GM19043 (cell line): Measurements from ENCODE around the gene CEP112.

Experiments
- ATAC-seq: cut with Tn5 transposase; IDR thresholded peaks from one replicate; pipeline ENCODE4 v1.9.1; 2021; ENCODE audit warnings: low read depth; ENCODE audit not compliant: unreplicated experiment

CEP112 gene

DNA sequence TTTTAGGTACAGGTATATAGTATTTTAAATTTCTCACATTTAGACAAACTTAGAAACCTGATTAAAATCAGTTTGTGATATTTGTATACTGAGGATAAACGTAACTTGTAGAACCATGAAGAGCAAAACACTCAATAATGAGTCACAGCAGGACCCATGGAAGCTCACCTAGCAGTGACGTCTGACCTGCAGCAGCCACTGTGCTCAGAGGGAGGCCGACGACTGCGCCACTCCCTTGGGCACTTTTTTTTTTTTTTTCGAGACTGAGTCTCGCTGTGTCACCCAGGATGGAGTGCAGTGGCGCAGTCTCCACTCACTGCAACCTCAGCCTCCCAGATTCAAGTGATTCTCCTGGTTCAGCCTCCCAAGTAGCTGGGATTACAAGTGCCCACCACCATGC lies 524.3 kb downstream of the CEP112 start:
- no peak for ATAC-seq

DNA sequence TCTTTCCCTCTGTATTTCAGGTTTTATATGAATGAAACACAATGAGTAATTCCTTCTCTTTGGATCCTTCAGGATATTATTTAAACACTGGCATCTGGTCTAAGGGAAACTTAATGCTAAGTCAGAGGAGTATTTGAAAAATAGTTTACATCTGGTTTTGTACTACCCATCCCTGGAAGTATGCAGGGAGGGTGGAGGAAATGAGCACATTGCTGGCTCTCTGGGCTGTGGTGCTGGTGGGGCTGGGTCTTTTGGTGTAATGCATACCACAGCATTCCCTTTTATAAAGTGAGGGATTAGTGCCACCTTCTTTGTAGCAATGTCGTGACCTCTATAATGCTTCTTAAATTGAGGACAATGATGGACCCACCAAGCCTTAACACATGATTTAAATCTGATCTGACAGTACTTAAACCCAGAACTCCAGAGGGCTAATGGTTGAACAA lies 525.0 kb downstream of the CEP112 start:
- ATAC-seq: no peak

DNA sequence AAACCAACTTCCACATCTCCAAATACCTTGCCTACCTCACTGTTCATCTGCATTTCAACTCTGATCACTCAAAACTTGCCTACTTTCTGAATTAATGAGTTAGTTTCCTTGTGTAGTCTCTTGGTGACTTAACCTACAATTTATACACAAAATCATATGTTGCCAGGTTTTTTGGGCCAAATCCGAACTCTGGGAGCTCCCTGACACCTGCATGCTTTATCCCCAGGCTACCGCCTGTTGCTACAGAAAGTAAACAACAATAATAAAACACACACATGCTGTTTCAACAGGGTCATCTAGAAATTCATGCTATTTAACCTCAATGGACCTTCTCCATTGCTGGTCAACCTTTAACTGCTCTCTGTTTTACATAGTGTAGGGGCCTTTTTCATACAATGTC lies 526.0 kb downstream of the CEP112 start:
- no peak for ATAC-seq

DNA sequence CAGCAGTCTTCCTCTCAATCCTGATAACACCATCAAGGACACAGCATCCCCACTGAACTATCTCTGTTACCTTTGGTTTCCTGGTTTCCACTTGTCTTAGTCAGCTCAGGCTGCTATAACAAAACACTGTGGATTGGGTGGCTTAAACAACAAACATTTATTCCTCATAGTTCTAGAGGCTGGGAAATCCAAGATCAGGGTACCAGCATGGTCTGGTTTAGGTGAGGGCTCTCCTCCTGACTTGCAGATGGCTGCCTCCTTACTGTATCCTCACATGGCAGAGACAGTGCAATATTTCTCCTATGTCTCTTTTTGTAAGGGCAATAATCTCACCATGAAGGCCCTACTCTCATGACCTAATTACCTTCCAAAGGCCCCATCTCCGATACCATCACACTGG lies 527.2 kb downstream of the CEP112 start:
- no peak for ATAC-seq

DNA sequence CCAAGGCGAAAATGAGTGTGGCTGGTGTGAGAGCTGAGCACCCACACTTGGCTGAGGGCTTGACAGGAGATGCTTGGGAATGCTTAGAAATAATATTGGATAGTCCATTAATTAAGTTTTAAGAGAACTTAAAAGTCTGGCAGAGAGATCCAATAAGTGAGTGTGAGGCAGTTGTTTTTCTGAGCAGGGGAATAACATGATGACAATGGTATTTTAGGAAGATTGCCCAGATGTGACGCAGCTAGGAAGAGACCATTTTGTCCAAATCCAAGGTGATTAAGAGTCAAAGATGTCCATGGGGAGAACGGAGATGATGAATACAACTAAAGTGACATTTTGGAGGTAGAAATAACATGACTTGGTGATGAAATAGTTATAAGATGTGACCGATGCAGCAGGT lies 527.7 kb downstream of the CEP112 start:
- no peak for ATAC-seq

DNA sequence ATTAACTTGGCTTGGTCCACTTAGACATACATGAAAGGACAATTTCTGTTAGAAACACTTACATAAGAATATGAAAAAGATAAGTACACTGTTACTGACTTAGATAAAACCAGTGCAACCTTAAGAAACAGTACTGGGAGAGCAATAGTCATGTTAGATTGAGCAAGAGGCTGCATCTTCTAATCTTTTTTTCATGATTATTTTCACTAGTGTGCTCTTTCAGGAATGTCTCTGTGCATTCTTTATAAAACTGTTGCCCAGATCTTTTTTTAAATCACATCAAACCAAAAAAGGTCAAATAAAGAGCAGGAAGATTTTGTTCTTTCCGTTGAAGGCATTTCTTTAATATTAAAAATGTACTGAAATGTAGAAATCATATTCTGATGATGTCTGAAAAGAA lies 529.7 kb downstream of the CEP112 start:
- ATAC-seq: no peak

DNA sequence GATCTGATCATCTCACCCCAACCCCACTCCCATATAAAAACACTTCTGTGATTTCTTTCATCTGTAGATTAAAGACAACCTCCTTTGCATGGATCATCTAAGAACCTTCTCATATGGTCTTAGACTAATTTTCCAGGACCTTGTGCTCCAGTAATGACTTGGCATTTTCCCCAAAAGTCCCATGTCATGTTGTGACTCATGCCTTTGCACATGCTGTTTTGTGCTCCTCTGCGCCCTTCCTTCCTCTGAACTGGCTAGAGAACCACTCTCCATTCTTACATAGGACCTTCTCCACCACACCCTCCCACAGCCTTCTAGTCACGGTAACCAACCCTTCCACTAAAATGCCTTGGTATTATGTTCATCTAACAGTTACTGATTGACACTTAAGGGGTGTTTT lies 531.0 kb downstream of the CEP112 start:
- ATAC-seq: no peak

DNA sequence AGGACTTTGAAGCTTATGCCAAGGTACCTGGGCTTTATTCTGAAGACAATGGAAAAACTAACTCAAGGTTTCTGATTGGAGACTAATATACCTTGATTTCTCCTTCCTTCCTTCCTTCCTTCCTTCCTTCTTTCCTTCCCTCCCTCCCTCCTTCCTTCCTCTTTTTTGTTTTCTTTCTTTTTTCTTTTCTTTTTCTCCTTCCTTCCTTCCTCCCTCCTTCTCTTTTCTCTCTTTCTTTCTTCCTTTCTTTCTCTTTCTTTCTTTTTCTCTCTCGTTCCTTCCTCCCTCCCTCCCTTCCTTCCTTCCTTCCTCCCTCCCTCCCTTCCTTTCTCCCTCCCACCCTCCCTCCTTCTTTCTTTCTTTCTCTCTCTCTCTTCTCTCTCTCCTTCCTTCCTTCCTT lies 531.9 kb downstream of the CEP112 start:
- no peak for ATAC-seq

DNA sequence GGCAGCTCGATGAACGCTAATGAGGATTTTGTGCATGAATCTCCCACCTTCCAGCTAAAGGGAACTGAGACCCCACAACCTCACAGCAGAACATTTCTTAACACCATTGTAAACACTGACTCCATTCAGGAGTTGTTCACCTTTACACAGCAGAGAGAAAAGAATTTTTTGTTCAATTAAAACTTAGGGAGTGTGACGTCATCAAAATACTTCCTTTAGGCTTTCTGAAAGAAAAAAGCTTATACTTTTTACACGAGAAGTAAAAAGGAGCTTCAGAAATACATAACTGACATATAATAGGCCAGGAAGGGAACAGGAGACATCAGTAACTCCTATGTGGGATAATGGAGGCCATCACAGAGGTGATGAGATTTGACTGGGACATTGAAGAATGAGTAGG lies 532.4 kb downstream of the CEP112 start:
- no peak for ATAC-seq

DNA sequence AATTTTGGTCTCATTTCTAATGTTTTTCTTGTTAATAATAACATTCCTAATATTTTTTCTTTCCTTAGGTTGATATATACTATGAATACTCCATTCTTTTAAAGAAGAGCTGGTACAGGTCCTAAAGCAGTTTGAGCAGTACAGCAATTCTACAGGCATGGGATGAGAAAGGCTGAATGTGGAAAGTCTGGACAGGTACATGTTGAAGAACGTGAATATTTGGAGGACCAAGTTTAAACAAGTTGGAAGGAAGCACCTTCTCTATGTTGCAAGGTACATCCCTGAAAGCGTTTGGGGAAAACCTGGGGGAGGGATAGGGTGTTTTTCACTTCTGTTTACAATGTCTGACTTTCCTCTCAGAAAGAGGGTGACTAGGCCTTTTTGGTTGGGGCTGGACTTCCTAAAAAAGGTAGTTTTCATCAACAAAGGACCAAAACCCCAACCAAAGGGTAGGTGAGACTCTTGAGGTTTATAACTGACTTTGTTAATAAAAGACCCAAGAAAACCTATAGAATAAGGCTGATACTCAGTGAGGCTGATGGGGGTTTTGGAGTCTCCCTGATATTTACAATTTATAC lies 534.6 kb downstream of the CEP112 start:
- ATAC-seq: no peak

DNA sequence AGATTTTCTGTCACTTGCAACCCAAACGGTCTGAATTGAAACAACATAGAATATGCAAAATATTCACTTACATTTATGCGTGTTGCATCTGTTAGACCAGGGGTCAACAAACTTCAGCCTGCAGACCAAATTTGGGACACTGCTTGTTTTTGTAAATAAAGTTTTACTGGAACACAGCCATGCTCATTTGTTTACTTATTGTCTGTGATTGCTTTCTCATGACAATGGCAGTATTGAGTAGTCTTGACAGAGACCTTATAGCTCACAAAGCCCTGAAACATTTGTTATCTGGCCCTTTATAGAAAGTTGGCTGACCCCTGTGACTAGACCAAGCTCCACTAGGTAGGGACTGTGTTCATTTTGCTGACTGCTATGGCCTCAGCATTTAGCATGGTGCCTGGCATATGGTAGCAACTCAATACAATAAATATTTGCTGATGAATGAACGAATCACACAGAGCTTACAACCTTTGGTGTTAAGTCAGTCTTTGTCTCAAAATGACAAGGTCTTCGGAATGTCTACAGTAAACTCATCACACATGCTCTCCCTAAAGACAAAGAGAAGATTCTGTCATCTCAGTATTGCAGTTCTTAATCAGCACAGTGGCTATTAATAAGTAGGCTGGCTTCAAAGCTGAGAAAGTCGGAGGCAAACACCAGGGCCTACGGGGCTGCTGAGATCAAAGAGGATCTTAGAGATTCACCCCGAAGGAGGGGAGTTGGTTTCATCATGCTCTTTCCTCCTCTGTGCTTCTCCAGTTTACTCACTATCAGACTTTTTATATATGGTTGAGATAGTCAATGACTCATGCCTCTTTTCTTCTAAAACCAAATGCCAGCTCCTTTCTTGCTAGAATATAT lies 535.3 kb downstream of the CEP112 start:
- ATAC-seq: no peak

DNA sequence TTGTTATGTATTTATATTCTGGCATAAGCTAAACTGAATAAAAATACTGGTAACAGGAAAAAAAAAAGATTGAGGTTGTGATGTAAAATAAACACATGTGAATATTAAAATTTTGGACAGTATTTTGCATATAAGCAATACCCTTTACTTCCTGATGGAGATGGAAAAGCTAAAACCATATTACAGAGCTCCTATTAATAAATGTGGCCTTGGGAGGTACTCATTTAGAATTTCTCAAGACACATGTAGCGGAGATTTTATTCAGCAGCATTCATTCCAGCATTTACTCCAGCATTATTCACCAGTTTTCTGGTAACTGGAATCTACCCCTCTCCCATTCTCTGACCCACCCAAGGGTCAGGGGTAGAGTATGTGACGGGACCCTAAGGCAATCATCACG lies 536.2 kb downstream of the CEP112 start:
- no peak for ATAC-seq

DNA sequence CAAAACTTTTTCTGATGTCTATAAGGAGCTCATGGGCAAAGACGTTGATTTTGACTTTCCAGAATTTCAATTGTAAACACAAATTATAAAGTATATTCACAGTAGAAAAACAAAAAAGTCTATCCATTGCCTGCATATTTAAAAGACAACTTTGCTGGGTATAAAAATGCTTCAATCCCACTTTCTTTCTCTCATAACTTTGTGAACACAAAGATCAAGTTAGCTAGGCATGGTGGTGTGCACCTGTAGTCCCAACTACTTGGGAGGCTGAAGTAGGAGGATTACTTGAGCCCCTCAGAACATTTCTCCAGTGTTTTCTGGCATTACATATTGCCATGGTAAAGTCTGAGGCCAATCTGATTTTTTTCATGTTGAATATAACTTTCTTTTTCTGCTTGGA lies 547.4 kb downstream of the CEP112 start:
- ATAC-seq: no peak

DNA sequence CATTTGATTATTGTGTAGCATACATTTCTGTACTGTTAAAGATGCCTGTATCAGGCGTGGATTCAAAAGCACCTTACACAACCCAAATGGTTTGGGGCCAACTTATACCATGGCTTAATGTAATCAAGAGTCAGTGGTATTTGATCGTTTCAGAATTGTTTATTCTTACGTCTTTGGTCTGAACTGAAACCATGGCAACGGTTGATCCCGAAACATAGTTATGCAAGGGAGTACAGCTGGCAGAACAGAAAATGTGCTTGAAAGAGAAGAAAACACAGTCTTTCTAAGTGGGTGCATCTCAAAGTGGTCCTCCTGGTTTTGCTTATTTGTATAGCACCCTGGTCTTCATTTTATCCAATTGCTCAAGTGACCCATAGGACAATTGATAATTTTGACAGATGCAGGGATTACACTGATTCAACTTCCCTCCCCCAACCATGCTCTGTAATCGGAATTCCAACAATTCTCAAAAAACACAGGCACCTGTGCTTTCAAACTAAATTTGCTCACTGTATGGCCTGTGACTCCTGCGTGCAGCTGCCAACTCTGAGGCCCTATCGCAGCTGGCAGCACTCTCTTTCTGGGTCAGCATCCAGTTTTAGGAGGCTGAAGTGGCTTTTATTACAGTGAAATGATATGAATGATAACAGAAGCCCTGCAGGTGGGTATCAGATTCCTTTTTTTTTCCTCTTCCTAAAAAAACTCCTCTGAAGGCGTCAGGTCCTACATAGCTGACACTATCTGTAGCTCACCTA lies 553.5 kb downstream of the CEP112 start:
- no peak for ATAC-seq

DNA sequence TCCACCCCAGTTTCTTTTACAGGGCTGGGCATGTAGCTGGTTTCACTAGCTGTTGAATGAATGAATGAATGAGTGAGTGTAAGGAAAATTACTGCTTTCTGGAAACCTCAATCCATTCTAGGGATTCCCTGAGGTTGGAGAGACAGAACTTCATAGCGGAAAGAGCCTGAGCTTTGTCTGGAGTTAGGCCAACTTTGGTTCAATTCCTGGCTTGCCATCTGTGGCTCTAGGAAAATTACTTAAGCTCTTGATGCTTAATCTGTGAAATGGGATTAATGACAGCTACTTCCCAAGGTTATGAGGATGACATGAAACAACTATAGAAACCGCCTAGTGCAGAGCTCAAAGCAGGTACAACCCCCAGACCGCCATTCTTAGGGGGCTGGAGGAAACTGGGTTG lies 554.1 kb downstream of the CEP112 start:
- ATAC-seq: no peak

DNA sequence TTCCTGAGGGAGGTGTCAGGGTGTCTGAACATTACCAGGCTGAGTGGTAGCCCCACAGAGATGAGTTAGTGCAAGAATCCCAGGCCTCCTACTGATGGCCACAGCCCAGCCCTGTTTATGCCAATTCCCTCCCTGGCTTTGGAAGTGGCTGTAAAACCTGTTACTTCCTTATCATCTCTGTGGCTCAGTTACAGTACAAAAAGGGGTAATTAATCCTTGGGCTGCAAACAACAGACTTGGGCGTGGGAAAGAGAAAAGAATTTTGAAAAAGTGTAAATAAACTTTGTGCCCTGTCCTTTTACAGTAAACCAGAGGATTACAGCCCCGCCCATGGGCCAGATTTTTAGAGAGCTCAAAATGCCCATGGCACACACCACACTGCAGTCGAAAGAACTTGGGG lies 557.4 kb downstream of the CEP112 start:
- ATAC-seq: no peak

DNA sequence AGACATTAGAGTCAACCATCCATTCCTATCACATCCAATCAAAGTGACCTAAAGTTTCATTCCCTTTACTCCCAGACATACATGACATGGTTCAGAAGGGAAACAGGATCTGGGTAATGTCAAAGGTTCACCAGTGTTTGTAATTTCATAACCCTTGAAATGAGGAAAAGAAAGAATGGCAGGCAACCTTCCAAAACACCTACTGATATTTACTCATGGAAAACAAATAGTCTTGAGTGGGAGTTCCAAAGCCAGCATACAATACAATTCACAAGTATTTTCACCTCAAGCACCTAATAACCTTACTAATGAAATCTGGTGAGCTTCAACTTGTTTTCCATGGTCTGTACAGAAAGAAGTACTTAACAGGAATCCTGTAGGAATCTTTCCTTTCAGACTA lies 557.9 kb downstream of the CEP112 start:
- no peak for ATAC-seq

DNA sequence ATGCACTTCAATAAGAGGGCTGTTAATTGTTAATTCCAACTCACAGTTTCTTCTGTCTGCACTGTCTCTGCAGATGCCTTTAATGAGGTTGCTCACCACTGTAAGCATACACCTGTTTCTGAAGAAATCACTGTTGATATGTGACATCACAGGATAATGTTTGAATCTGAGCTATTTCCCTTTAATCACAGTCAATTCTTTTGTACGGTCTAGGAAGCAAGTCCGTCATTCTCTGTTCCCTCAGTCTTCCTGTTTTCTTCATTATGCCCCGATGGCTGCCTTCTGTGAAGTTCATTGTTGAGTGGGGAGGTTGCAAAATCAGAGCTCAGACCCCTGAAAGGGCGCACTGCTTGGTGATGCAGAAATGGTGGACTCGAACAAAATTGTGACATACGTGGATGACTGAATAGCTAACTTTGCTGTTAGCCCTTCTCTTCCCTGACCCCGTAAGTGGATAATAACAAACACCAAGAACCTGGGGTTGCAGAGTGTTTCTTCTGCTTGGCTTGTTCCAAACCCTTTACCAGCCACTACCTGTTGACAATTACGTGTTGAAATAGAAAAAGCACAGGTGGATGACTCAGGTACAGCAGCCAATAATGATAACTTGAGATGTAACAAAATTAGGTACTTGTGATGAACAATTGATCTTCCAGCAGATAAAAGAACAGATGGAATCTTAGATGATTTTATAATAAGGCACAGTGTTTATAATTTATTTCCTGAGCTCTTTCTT lies 558.6 kb downstream of the CEP112 start:
- no peak for ATAC-seq

DNA sequence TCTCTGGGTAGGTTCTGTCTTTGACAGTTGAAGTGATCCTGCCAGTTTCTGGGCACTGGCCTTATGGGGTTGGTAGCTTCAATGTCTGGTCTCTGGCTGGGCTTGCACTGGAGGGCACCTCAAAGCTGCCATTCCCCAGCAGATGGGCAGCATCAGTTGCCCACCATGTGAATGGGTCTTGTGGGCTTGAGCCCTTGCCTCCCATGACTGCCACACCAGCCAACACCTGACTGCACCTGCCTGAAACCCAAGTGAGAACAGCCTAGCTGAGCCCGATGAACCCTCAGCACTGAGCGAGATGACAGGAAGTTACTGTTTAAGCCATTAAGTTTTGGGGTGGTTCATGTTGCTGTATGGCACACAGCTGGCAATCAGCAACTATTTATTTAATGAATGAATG lies 561.4 kb downstream of the CEP112 start:
- no peak for ATAC-seq

DNA sequence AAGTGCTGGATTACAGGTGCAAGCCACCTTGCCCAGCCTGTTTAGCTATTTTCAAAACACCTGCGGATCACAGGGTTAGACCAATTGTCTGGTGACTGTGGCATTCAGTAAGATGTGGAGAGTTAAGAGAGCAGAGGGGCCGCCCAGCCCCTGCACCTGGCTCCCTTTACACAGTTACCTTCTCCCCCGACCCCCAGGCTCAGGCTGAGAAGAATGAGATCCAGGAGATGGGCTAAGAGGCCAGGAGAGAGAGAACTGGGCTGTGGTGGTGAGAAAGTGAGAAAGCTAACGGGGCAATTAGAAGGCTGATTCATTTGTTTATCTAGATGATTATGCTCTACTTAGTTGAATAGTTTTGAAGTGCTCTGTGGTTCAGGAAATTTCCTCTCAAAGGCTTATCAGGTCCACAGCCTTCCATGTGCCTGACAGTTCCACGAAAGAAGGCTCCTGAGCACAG lies 562.7 kb downstream of the CEP112 start:
- no peak for ATAC-seq

DNA sequence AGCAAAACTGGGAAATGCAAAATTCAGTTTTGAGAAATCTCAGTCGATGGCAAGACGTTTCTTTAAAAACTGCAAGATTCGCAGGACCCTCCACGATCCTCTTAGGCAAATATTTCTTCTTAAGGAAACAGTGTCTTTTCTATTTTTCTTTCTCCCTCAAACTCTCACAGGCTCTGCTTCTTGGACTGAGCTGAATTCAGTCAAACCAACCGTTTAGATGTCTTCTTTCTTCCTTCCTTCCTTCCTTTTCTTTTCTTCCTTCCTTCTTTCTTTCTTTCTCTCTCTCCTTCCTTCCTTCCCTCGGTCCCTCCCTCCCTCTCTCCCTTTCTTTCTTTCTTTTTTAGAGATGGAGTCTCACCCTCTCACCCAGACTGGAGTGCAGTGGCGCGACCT lies 563.3 kb downstream of the CEP112 start:
- no peak for ATAC-seq
